Mesenchymal stem cell (in vitro differentiated cells and primary cell): Measurements from ENCODE around the gene CERKL.

Experiments
- DNase-seq: peaks from one replicate; pipeline ENCODE4 v3.0.0-alpha.2; 2013
- H2AFZ ChIP-seq: one replicate; pipeline ENCODE4 v1.6.1; 2013; ENCODE audit warnings: low read depth, mild to moderate bottlenecking, control low read depth, inconsistent platforms, low read length, moderate library complexity
- H2AK5ac ChIP-seq: 2 replicates; pipeline ENCODE4 v1.6.1; 2013; ENCODE audit warnings: low read length, moderate library complexity, mild to moderate bottlenecking, inconsistent platforms; ENCODE audit not compliant: severe bottlenecking
- H2BK120ac ChIP-seq: one replicate; pipeline ENCODE4 v1.6.1; 2013; ENCODE audit warnings: low read depth, mild to moderate bottlenecking, inconsistent platforms, low read length, moderate library complexity
- H2BK12ac ChIP-seq, 2 experiments: one replicate each; pipeline ENCODE4 v1.6.1; 2013; ENCODE audit warnings: inconsistent platforms in 2 of 2, low read length in 2 of 2, mild to moderate bottlenecking in 2 of 2, moderate library complexity in 2 of 2, control low read depth in 1 of 2
- H2BK15ac ChIP-seq: one replicate; pipeline ENCODE4 v1.6.1; 2013; ENCODE audit warnings: mild to moderate bottlenecking, low read depth, inconsistent platforms; ENCODE audit not compliant: poor library complexity, severe bottlenecking
- H2BK5ac ChIP-seq: 2 replicates; pipeline ENCODE4 v1.6.1; 2013; ENCODE audit warnings: low read depth, mild to moderate bottlenecking, low read length, control low read depth, inconsistent platforms; ENCODE audit not compliant: poor library complexity, severe bottlenecking
- H3K14ac ChIP-seq, 2 experiments: one replicate each; pipeline ENCODE4 v1.6.1; 2013; ENCODE audit warnings: inconsistent platforms in 2 of 2, low read length in 2 of 2, control low read depth in 1 of 2, mild to moderate bottlenecking in 1 of 2, moderate library complexity in 1 of 2
- H3K18ac ChIP-seq, 2 experiments: one replicate each; pipeline ENCODE4 v1.6.1; 2013; ENCODE audit warnings: inconsistent platforms in 2 of 2, low read length in 2 of 2, control low read depth in 1 of 2, low read depth in 1 of 2, mild to moderate bottlenecking in 1 of 2
- H3K23ac ChIP-seq, 2 experiments: one replicate each; pipeline ENCODE4 v1.6.1; 2013; ENCODE audit warnings: inconsistent platforms in 2 of 2, low read length in 2 of 2, mild to moderate bottlenecking in 2 of 2, moderate library complexity in 2 of 2, control low read depth in 1 of 2
- H3K27ac ChIP-seq: 2 replicates; pipeline ENCODE4 v1.5.1; 2013; ENCODE audit warnings: mild to moderate bottlenecking, moderate library complexity, low read length, control low read depth, inconsistent platforms; ENCODE audit not compliant: poor library complexity, severe bottlenecking
- H3K27me3 ChIP-seq, 2 experiments: 2 replicates each; pipeline versions ENCODE4 v1.6.1 to v1.7.0; 2013; ENCODE audit warnings: low read length in 2 of 2, mild to moderate bottlenecking in 2 of 2, moderate library complexity in 2 of 2, control low read depth in 1 of 2, inconsistent platforms in 1 of 2; ENCODE audit not compliant: control insufficient read depth in 1 of 2, insufficient read depth in 1 of 2
- H3K36me3 ChIP-seq, 2 experiments: 2 replicates each; pipeline versions ENCODE4 v1.6.1 to v1.7.0; 2013; ENCODE audit warnings: low read length in 2 of 2, control low read depth in 1 of 2, inconsistent platforms in 1 of 2, low read depth in 1 of 2, mild to moderate bottlenecking in 1 of 2; ENCODE audit not compliant: insufficient read depth in 2 of 2, control insufficient read depth in 1 of 2
- H3K4ac ChIP-seq, 2 experiments: one replicate each; pipeline ENCODE4 v1.6.1; 2013; ENCODE audit warnings: inconsistent platforms in 2 of 2, low read length in 2 of 2, mild to moderate bottlenecking in 2 of 2, moderate library complexity in 2 of 2, control low read depth in 1 of 2, low read depth in 1 of 2
- H3K4me1 ChIP-seq: 2 replicates; pipeline ENCODE4 v1.6.1; 2013; ENCODE audit warnings: low read depth, low read length, control low read depth; ENCODE audit not compliant: control insufficient read depth, insufficient read depth
- H3K4me2 ChIP-seq: 2 replicates; pipeline ENCODE4 v1.6.1; 2013; ENCODE audit warnings: low read length, mild to moderate bottlenecking, inconsistent platforms; ENCODE audit not compliant: poor library complexity, severe bottlenecking
- H3K4me3 ChIP-seq, 2 experiments: 2 replicates each; pipeline versions ENCODE4 v1.5.1 to v1.7.0; 2013; ENCODE audit warnings: low read length in 2 of 2, mild to moderate bottlenecking in 2 of 2, control low read depth in 1 of 2, low read depth in 1 of 2; ENCODE audit not compliant: insufficient read depth in 1 of 2
- H3K79me1 ChIP-seq: replicated peaks from 2 replicates; pipeline ENCODE4 v1.6.1; 2013; ENCODE audit warnings: mild to moderate bottlenecking, control low read depth, low read length, inconsistent platforms; ENCODE audit not compliant: poor library complexity, severe bottlenecking
- H3K9ac ChIP-seq: 2 replicates; pipeline ENCODE4 v1.7.0; 2013; ENCODE audit warnings: mild to moderate bottlenecking, low read length, moderate library complexity
- H3K9me3 ChIP-seq: 2 replicates; pipeline ENCODE4 v1.7.0; 2013; ENCODE audit warnings: mild to moderate bottlenecking, low read length; ENCODE audit not compliant: control insufficient read depth
- H4K8ac ChIP-seq: one replicate; pipeline ENCODE4 v1.6.1; 2013; ENCODE audit warnings: inconsistent platforms, mild to moderate bottlenecking, low read length, moderate library complexity
- H4K91ac ChIP-seq: one replicate; pipeline ENCODE4 v1.6.1; 2013; ENCODE audit warnings: mild to moderate bottlenecking, low read length, inconsistent platforms
- WGBS: methylation state at CpG from one replicate; pipeline ENCODE4 v1.1.7; 2013; ENCODE audit warnings: mixed read lengths; 5-methylcytosine and 5-hydroxymethylcytosine counted together

Gene CERKL

DNA sequence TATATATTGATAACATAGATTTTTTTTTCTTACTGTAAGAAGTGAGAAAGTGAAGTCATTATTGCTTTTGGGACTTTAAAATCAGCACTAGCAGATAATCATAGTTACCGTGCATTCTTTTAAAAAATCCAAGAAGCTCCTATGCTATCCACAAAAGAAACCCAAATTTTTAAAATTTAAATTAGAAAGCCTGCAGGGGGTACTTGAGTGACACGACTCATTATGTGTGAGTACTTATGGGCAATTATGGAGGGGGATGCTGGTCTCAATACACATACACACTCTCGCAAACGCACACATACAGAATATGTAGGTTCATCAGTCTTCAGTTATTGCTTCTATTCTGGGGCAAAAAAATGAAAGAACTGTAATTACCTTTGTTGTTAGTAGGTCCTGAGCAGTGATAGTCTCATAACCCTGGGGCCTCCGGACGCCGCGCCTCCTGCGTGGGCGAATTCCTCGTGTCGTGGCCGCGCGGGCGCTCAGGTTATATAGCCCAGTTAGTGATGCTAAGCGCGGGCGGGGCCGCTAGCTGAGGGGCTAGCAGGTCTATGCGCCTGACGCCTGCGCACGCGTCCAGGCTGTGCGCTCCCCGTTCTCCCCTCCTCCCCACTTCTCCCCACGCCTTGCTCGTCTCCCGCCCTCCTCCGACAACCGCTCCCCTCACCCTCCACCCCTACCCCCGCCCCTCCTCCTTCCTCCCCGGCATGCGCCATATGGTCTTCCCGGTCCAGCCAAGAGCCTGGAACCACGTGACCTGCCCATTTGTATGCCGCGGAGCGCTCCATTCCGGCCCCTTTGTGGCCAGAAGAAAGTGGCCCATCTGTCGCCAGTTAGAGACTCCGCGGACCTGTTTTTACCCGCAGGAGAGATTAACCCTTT is 23.4 kb upstream of the CERKL start, which contains the start of gene NEUROD1:
Gene NEUROD1, minus strand, starts transcription at position 463 of the 882 bp plus-strand sequence. CDS start 1,657 bp downstream, outside the sequence.
- Histone ChIP-seq H3K18ac (no peak within 1 kb of the TSS), H3K4me1 (peaks cover 30% of the 10 kb centered on the region)

DNA sequence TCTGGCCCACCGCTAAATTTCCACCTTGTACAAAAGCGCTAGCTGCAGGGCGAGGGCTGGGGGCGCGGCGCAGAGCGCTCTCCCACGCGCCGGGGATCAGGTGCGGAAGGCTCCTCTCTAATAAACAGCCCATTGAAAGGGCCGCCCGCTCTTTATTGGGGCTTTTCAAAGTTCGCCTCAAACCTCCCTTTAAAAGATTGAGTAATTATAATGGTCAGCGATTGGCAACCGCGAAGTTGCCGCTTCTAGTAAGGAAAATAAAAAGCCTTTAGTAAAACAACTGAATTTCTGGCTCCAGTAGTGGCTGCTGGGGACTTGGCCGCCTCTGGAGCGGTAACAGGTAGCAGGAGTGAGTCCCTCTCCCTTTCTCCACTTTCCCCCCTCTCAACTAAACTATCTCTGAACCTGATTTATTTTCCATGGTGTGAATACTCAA is 22.7 kb upstream of the CERKL start:
- no peak overlapping the region for H3K4me2 ChIP-seq
- H3K27me3 ChIP-seq, result peaks cover 80 to 88% of the 10 kb centered on the region in 2 experiments
- no peak overlapping the region for H4K91ac ChIP-seq
- H3K23ac ChIP-seq, result no peak overlapping the region
- 1% methylated on average over 17 of the region's 20 CpGs for WGBS
- no peak overlapping the region for H2AK5ac ChIP-seq
- no peak for DNase-seq
- no peak overlapping the region for H3K4me3 ChIP-seq
- no peak overlapping the region for H3K4ac ChIP-seq
- no peak overlapping the region for H4K8ac ChIP-seq
- no peak overlapping the region for H2BK120ac ChIP-seq
- H3K14ac ChIP-seq, result no peak overlapping the region
- H3K9me3 ChIP-seq, result peaks cover 13% of the 10 kb centered on the region
- H3K79me1 ChIP-seq, result no peaks in the 10 kb centered on the region
- H3K9ac ChIP-seq, result no peak overlapping the region
- H2AFZ ChIP-seq, result no peak overlapping the region
- no peaks in the 10 kb centered on the region for H3K36me3 ChIP-seq
- no peak overlapping the region for H3K27ac ChIP-seq
- no peak overlapping the region for H2BK5ac ChIP-seq
- no peak overlapping the region for H2BK12ac ChIP-seq
- no peak overlapping the region for H3K18ac ChIP-seq
- peaks cover 30% of the 10 kb centered on the region for H3K4me1 ChIP-seq
- H2BK15ac ChIP-seq, result no peak overlapping the region

More for the DNA sequence above, 23.4 kb upstream of the CERKL start, which contains the start of gene NEUROD1:
- Histone ChIP-seq H3K14ac (no peak within 1 kb of the TSS), H2AK5ac (no peak within 1 kb of the TSS), H3K23ac (peak within 1 kb of the TSS in 1 of 2 experiments; percentile 54), H3K9ac (no peak within 1 kb of the TSS), H3K9me3 (peaks cover 13% of the 10 kb centered on the region), H2AFZ (no peak within 1 kb of the TSS), H2BK5ac (no peak within 1 kb of the TSS), H3K36me3 (no peaks in the 10 kb centered on the region), H2BK15ac (no peak within 1 kb of the TSS), H2BK12ac (no peak within 1 kb of the TSS), H3K79me1 (no peaks in the 10 kb centered on the region), H2BK120ac (no peak within 1 kb of the TSS), H3K4me2 (peak within 1 kb of the TSS; percentile 49), H4K8ac (no peak within 1 kb of the TSS), H3K4me3 (peak within 1 kb of the TSS in 1 of 2 experiments; percentile 65), H4K91ac (no peak within 1 kb of the TSS), H3K27ac (no peak within 1 kb of the TSS), H3K4ac (no peak within 1 kb of the TSS), H3K27me3 (peaks cover 82 to 88% of the 10 kb centered on the region in 2 experiments)
- DNase-seq, result no peak
- WGBS, result 3% methylated on average over 41 of the region's 45 CpGs

DNA sequence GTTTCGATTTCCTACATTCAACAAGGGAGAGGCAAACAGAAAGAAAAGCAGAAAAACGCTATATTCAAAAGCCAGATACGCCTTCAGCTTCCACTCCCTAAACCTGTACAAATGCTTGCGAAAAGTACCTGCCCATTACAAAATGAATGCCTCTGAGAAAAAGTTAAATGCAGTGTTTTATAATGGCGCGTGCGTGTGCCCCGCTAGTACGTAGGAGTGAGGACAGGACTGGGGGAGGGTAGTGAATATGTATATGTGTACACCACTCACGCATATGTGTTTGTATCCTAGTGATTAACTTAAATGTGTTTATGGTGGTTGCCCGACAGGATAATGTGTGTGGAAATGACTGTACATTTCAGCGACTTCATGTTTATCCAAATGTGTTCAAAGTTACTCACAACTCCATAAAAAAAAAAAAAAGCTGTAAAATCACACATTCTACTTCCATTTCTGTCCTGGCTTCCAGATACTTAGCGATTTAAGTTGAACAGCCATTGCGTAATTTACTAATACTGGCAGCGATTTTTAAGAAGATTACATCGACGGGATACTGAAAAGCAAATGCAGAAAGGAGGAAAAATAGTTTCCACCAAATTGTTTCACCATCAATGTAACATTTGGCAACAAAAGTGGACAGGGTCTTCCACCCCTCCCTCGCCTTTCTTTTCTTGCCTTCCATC is 22.1 kb upstream of the CERKL start:
- Histone ChIP-seq H4K91ac (no peak overlapping the region), H3K4me3 (no peak overlapping the region), H3K4me2 (no peak overlapping the region), H3K9ac (no peak overlapping the region), H2AK5ac (no peak overlapping the region), H3K23ac (no peak overlapping the region), H2AFZ (no peak overlapping the region), H2BK15ac (no peak overlapping the region), H3K4me1 (peaks cover 28% of the 10 kb centered on the region), H3K27ac (no peak overlapping the region), H3K9me3 (peaks cover 13% of the 10 kb centered on the region), H3K79me1 (no peaks in the 10 kb centered on the region), H3K4ac (no peak overlapping the region), H3K36me3 (no peaks in the 10 kb centered on the region), H2BK5ac (no peak overlapping the region), H4K8ac (no peak overlapping the region), H3K27me3 (peaks cover 76 to 85% of the 10 kb centered on the region in 2 experiments), H3K18ac (no peak overlapping the region), H3K14ac (no peak overlapping the region), H2BK120ac (no peak overlapping the region), H2BK12ac (no peak overlapping the region)
- no peak for DNase-seq
- 27% methylated on average over 15 of the region's 18 CpGs for WGBS
